Measurements from ENCODE around the gene STK35.

DNA sequence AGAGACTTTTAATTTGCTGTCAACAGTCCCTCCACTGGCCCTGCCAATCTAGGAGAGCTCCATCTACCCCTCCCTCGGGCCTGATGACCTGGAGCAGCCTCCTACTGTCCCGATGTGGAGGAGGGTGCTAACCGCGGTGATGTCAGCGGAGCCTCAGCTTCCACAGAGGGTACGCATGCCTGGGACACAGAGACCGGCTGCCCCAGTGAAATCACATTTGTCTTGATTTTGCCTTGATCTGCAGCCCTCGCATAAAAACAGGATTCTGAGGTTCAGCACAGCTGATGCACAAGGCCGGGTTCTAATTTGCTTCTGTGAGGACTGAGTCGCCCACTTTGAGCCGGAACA lies 77.6 kb downstream of the STK35 start:
- TF ChIP-seq CTCF (IDR thresholded peaks at IDR 0.05): no peak
- no peak for TF ChIP-seq POLR2AphosphoS5 (IDR thresholded peaks at IDR 0.05)
